M059J (cell line): Measurements from ENCODE around the gene OR6X1. TPM values are rescaled to one million over a fixed set of nuclear protein-coding genes. Genes with fewer than 3 reads are reported as not detected.
"Not testable (repeated sequence)": the region's sequence is repeated elsewhere in the genome, so short reads cannot be mapped to it uniquely, and the experiment has no call there.

Experiments
- DNase-seq: peaks from one replicate; pipeline ENCODE4 v3.0.0-alpha.2; 2012; ENCODE audit warnings: low read depth
- total RNA-seq: library from RNA; depleted of rRNA; stranded (reverse); fragments of >200 nt; shearing (Covaris generic); gene quantifications from 2 replicates; pipeline ENCODE4 v1.2.3, GENCODE V29; 2014

OR6X1 gene
- total RNA-seq, 1 experiment from 2014 or later, result not detected

DNA sequence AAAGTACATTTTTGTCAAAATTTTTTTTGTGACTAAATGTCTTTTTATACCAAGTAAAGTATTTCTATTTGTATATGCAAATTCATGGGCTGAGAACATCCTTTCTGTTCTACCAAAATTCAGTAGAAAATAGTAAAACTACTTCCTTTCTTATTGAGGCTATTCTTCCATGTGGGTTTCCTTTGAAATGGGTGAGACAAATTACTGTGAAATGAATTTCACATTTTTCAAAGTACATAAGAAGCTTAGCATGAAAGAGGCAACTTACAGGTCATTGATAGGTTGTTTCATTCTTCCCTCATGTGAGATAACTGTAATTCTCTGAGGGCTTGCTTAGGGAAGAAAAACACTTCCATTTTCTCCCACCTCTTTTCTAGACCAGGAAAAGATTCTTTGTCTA, 1.0 kb upstream of the OR6X1 start:
- DNase-seq, result no peak

DNA sequence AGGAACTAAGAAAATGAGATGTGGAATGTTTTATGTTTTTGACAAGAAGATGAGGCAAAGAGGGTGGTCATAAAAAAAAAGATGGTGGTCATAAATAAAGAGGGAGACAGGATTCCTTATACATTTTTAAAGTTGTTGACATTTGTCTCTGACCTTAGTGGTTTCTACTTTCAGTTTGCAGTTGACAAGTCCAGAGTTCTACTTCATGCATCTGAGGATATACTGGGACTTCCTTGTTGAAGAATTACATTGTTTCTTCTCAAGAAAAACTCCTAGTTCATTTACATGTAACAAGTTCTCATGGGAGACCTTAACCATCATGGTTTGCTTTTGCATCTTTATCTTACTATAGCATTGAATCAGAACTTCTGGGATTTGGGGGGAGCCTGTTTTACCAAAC, 1.2 kb downstream of the OR6X1 start:
- no peak for DNase-seq

DNA sequence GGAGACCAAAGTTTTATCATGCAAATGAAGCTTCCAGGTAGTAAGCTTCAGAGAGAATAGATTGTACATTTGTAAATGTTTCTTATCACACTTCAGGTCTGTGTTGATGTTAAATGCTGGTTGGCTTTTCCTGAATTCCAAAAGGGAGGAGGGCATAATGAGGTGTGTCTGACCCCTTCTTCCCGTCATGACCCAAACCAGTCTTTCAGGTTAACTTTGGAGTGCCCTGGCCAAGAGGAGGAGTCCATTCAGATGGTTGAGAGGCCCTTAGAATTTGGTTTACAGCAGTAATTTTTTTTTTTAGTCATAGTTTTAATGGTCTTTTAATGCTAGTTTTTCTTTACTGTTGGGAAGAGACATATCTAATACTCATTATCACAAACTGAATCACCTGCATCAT, 2.5 kb downstream of the OR6X1 start:
- DNase-seq, result no peak

DNA sequence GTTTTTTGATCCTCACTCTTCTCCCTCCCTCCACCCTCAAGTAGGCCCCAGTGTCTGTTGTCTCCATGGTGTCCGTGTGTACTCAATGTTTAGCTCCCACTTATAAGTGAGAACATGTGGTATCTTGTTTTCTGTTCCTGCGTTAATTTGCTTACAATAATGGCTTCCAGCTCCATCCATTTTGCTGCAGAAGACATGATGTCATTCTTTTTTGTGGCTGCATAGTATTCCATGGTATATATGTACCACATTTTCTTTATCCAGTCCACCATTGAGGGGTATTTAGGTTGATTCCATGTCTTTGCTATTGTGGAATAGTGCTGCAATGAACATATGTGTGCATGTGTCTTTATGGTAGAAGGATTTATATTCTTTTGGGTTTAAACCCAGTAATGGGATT, 6.0 kb downstream of the OR6X1 start:
- DNase-seq, result not testable (repeated sequence)

DNA sequence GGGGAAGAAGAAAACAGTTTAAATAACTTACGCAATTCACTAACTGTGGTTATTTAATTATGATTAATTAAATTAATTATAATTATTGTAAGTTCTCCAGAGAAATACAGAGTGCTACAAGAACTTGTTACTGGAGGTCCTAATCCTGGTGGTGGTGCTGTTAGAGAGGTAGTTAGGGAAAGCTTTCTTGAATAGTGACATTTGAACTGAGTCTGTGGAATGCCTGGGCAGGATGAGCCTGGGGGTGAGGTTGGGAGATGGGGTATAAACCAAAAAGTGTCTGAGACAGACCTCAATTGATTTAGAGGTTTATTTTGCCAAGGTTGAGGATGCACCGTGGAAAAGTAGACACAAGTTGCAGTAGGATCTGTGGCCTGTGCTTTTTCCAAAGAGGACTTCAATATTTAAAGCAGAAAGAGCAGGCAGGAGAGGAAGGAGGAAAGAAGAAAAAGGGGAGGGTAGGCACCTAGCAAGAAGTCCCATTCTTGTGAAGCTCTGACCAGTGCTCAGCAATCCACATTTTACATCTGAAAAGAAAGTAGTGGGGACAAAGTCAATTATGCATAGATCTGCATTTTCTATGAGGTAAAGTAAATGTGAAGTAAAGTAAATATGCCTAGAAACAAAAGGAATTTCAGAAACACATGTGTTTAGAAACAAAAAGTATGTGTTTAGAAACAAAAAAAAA, 8.4 kb downstream of the OR6X1 start:
- DNase-seq, result no peak

DNA sequence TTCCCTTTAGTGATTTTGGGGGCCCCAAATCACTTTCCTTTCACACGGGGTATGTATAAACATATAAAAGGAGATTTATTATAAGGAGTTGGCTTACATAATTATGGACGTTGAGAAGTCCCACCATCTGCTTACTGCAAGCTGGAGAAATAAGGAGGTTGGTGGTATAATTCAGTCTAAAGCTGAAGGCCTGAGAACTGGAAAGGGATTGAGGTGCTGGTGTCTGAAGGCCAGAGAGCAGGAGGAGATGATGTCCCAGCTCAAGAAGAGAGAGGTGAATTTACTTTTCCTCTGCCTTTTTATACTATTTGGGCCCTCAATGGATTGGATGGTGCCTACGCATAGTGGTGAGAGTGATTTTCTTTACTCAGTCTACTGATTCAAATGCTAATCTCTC, 11.6 kb downstream of the OR6X1 start:
- DNase-seq, result no peak

DNA sequence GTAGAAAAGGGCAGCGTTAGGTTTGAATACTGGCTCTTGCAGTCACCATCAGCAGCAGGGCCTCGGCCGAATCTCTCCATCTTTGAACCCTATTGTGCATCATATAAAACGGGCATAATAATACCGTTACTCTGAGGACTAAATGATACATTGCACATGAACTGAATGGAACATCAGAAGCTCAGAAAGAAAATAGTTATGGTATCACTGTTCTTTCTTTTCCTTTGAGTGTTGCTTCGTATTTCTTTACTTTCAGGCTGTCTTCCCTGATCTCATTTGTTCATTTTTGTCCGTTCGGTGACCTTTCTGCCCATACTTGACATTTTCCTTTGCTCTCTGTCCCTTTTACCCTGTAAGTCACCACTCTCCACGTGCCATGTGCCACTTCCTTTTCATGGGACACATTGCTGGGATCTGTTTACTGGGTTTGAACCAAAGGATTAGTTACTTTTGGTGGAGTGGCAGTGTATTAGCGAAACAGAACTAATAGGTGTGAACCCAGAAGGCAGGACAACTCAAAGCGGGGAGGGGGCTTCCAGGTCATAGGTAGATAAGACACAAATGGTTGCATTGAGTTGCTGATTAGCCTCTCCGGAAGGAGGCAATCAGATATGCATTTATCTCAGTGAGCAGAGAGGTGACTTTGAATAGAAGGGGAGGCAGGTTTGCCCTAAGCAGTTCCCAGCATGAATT, 12.1 kb downstream of the OR6X1 start:
- DNase-seq, result no peak

DNA sequence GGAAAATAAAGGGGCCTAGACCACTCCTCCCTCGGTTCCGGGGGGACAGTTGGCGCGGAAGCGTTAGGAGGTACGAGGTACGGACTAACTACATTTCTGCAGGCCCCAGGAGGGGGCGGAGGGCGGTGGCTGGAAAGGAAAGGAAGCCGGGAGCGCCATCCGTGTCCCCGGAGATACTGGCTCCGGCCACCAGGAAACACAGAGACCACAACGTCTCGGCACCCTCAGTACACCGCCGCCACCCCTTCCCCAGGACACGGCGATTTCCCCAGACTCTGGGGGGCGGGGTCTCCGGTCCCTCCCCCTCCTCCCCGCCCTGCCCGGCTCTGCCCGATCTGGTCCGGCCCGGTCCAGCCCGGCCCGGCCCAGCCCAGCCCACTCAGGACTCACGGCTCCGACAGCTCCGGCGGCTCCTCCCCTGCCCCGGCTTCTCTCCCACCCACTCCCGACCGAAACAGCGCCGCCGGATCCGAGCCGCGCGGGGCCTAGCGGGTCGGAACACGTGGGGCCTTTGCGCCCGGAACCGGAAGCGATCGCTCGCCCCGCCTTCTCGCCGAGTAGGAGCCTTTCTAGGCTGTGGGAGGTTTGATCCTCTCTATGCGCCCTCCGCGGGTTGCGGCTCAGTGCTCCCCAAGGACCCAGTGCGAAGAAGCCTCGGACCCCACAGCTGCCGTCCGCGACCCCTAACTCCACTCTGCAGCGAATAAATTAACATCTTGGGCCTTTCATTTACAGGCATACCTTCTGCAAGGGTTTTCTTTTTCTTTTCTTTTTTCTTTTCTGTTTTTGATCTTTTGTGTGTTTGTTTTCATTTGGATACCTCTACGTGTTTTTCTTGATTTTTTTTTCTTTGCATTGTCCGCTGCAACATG, 12.9 kb downstream of the OR6X1 start, which contains the start of gene ZNF202:
Gene ZNF202 (minus strand): TSS at position 502 of the 872 bp plus-strand sequence. CDS start 10,772 bp downstream, outside the sequence.
- DNase-seq, result peak; percentile 85

DNA sequence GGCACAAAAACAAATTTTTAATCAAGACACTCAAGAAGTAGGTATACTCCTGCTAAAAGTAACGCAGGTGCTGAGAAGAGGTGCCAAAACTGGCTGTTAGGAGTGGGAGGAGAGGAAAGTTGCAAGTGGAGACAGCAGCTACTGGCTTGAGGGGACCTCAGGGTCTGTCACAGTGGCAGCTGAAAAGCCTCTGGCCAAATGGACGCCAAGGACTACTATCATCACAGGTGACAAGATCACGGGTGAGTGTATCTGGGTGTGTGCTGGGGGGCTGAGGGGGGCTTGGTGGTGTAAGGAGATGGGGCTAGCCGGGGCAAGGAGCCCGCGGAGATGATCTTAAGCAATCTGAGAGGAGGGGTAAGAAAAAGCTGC, 13.5 kb downstream of the OR6X1 start:
- no peak for DNase-seq

DNA sequence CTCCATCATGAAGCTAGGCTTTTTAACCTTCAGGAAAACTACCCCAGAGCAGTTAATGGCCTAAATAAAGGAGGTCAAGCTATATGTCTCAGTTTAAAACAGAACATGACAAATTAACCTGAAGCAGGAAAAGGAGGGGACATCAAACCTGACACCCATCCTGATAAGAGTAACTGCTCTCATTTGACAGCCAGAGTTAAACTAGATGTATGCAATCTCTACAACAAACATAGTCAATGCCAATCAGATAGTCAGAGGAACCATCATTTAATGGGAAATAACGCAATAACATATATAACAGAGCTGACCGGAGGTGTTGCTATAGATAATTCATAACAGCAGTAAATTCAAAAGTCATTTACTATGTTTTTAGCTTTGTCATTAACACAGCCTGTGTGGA, 15.9 kb downstream of the OR6X1 start:
- no peak for DNase-seq

DNA sequence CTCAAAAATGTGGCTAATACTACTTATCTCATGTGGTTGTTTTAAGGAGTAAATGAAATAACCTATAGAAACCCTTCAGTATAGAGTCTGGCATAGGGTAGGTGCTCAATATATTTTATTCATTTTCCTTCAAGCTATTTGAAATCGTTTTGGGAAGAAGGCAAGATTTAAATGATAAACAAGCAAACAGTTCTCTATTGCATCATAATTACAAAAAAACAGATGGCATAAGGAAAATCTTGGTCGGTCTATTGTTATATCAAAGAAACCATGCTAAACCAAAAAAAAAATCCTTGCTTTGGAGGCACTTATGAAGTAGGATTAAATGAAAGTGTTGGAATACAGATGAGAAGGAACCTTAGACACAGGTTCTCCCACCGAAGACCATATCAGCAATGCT, 17.5 kb downstream of the OR6X1 start:
- DNase-seq, result no peak

DNA sequence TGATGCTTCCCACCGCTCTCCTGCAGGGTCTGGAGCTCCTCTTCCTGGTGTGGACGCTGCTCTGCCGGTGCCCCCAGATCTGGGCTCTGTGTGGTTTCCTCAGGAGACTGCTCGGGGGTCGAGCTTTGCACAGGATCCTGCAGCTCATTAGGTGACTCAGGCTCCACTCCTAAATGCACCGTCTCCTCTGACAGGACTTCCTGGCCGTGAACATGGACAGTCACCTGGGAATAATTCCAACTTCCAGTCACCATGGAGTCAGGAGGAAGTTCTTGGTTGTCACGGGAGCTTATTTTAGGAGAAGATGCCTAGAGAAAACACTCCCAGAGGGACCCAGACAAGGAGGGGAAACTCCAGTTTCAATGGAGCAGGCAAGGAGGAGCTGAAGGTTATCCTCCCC, 24.7 kb downstream of the OR6X1 start:
- peak; percentile 58 for DNase-seq

DNA sequence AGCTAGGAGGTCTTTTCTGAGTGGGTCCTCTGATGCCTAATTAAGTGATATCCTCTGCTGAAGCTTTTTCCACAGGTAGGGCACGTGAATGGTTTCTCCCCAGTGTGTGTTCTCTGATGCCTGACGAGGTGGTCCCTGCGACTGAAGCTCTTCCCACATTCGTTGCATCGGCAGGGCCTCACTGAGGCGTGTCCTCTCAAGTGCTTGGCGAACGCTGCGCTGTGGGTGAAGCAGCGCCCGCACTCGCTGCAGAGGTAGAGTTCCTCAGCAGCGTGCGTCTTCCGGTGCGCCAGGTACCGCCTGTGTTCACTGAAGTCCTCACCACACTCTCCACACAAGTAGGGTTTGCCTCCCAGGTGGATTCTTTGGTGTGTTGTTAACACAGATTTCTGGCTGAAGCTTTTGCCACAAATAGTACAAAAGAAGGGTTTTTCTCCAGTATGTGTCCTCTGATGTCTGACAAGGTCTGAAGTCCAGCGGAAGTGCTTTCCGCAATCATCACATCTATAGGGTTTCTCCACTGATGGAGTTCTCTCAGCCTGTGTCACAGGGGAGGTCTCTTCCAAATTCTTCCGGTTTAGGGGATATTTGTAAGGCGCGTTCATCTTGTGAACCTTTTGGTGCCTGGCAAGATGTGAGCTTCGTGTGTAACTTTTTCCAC, 28.2 kb downstream of the OR6X1 start:
- DNase-seq, result no peak

DNA sequence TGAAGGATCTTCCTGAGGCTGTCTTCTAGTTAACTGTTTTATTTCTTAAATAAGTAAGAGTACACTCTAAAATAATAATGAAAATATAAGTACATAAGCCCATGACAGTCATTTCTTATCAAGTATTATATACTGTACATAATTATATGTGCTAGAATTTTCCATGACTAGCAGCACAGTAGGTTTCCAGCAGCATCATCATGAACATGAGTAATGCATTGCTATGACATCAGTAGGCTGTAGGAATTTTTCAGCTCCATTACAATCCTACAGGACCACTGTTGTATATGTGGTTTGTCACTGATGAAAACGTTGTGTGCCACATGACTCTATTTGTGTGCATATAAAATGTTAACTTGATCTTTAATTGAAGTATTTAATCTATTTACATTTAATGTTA, 34.9 kb downstream of the OR6X1 start:
- DNase-seq, result peak; percentile 36

DNA sequence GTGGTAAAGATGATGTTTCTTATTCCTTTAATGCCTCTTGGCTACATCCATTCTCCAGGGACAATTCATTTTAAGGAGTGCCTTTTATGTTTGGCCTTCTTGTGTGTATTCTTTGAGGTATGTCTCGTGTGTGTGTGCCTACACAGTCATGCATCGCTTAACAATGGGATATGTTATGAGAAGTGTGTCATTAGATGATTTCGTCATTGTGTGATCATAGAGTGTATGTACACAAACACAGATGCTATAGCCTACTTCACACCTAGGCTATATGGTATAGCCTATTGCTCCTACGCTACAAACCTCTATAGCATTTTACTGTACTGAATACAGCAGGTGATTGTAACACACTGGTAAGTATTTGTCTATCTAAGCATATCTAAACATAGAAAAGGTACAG, 35.8 kb downstream of the OR6X1 start:
- no peak for DNase-seq

DNA sequence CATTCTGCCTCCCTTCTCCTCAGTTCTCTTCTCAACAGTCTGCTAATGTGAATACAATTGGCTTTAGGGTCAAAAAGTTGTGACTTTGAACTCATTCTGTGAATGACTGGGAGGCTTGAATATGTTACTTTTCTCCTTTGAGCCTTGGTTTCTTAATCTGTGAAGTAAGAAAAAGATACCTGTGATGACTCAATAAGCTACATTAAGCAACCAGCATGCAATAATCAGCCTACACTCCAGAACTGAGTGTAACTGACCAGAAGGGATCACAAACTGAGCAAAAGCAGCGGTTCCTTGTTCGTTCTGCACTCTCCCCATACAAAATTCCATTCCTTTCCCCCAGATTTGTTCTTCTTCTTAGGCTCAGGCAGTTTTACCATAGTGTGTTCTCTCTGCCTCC, 36.3 kb downstream of the OR6X1 start:
- DNase-seq, result no peak

DNA sequence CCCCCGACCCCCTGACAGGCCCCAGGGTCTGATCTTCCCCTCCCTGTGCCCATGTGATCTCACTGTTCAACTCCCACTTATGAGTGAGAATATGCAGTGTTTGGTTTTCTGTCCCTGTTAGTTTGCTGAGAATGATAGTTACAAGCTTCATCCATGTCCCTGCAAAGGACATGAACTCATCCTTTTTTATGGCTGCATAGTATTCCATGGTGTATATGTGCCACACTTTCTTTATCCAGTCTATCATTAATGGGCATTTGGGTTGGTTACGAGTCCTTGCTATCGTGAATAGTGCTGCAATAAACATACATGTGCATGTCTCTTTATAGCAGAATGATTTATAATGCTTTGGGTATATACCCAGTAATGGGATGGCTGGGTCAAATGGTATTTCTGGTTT, 41.7 kb downstream of the OR6X1 start:
- not testable (repeated sequence) for DNase-seq

DNA sequence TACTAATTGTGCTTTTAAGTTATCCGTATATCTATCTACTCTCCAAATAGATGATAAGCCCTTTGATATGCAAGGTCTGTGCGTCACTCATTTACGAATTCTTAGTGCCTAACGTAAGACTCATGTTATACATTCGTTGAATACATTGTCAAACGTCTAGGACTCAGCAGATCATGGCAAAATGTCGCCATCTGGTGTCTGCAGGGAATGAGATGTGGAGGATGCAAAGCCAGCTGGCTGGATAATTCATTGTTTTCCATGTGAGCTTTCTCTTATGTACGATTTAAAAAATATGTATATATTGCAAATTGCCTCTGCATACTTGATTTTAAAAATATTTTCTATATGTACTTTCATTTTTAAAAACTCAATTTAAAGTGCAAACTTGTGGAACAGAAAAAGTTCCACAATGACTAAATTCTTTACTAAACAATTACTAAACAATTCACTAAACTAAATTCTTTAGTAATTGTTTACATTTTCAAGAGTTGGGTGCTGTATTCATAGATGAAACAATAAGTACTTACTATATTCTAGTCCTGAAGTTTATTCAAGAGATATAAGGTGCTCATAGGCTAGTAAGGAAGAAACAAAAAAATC, 46.6 kb downstream of the OR6X1 start:
- peak; percentile 60 for DNase-seq

DNA sequence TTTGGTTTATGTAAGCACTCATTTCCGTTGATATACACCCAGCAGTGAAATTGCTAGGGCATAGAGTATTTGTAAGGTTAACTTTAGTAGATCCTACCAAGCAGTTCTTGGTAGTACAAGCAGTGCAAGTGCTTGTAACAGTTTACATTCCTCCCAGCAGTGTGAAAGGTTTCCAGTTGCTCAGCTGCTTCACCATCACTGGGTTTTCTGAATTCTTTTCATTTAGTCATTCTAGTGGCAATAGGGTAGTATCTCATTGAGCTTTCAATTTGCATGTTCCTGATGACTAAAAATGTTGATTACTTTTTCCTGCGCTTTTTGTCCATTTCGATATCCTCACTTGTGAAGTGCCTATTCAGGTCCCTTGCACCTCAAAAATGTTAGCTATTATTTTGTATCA, 47.1 kb downstream of the OR6X1 start:
- DNase-seq, result no peak

DNA sequence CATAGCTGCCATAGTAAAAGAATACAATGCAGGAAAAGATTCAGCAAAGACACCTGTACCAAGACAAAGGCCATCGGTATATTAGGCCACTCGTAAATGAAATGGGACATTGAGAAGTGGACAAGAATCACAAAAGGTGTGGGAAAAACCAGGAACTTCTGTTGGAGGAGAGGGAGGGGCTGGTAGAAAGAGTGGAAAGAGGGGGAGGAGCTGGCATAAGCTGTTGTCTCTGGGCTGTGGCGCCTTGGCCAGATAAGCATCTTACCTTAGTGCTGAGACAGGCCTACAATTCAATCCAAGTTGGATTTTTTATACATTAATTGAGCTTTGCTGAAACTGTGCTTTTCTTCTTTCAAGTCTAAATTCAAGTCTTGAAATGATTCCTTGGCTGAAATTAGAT, 50.0 kb downstream of the OR6X1 start:
- DNase-seq, result no peak
